ENCODE data around the gene MARCHF10. TPM values are rescaled to one million over a fixed set of nuclear protein-coding genes. Genes with fewer than 3 reads are reported as not detected.

Gene MARCHF10
- total and polyA plus RNA-seq, 9 of the 15 experiments (the other 6 are each of a cell fraction or from before 2014, with no cell fraction given), result not detected

DNA sequence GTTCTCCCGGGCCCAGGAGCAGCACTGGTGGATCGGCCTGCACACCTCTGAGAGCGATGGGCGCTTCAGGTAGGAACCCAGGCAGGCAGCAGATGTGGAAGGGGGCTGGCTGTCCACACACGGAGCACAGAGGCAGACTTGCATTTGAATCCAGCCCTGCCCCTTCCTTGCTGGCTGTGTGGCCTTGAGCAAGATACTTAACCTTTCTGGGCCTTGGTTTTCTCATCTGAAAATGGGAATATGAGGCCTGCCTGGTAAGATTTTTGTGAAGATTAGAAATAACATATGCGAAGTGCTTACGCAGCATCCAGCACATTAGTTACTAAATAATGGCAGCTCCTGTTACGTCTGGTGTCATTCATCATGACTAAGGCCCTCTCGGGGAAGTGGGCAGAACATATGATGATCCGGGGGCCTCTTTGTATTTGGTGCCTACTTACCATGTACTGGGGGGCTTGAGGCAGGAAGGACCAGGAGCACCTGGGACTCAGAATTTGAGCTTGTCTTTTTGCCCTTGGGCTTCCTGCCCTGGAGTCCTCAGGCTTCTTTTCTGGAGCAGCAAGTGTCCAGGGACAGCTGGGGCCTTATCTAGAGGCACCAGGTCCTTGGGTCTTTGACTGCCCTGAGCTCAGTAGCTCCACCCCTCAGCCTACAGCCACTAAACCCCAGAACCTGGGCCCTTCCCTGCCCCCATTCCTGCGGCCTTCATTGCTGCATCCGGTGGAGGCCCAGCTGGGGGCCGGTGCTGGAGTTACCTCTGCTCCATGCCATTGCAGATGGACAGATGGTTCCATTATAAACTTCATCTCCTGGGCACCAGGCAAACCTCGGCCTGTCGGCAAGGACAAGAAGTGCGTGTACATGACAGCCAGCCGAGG is 126.8 kb downstream of the MARCHF10 start (continued):
- TF ChIP-seq GATAD2B (IDR thresholded peaks at IDR 0.05; ENCODE audit: borderline replicate concordance), result peak; percentile 70; the same call in 1 of the 2 replicates
- peak; percentile 58 for TF ChIP-seq CHD2 (IDR thresholded peaks at IDR 0.05; ENCODE audit: low read depth, low read length)
- no peak for TF ChIP-seq ZNF512 (tag; IDR thresholded peaks at IDR 0.05)
- no peak; a peak in 1 of 4 replicates for TF ChIP-seq TBL1XR1 (IDR thresholded peaks at IDR 0.05; ENCODE audit: low read length in 2 of 2)
- no peak for TF ChIP-seq YBX1 (IDR thresholded peaks at IDR 0.05)
- peak; percentile 50; the same call in 1 of the 2 replicates for TF ChIP-seq MTA1 (IDR thresholded peaks at IDR 0.05; ENCODE audit: borderline replicate concordance)
- TF ChIP-seq ZNF766 (CRISPR knock-in tag; conservative IDR thresholded peaks at IDR 0.05), result peak; percentile 69; the same call in 1 of the 2 replicates
- peak; percentile 81; the same call in 1 of the 2 replicates for TF ChIP-seq ZNF175 (CRISPR knock-in tag; IDR thresholded peaks at IDR 0.05; ENCODE audit: low read depth)
- peak; percentile 96 for TF ChIP-seq DPF2 (IDR thresholded peaks at IDR 0.05)
- peak; percentile 92 for TF ChIP-seq TAL1 (IDR thresholded peaks at IDR 0.05)
- no peak for TF ChIP-seq NELFE (IDR thresholded peaks at IDR 0.05; ENCODE audit: insufficient read depth, insufficient read length)
- TF ChIP-seq, protein P1, sequence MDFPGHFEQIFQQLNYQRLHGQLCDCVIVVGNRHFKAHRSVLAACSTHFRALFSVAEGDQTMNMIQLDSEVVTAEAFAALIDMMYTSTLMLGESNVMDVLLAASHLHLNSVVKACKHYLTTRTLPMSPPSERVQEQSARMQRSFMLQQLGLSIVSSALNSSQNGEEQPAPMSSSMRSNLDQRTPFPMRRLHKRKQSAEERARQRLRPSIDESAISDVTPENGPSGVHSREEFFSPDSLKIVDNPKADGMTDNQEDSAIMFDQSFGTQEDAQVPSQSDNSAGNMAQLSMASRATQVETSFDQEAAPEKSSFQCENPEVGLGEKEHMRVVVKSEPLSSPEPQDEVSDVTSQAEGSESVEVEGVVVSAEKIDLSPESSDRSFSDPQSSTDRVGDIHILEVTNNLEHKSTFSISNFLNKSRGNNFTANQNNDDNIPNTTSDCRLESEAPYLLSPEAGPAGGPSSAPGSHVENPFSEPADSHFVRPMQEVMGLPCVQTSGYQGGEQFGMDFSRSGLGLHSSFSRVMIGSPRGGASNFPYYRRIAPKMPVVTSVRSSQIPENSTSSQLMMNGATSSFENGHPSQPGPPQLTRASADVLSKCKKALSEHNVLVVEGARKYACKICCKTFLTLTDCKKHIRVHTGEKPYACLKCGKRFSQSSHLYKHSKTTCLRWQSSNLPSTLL (IDR thresholded peaks at IDR 0.05), result no peak
- no peak for TF ChIP-seq MCM5 (IDR thresholded peaks at IDR 0.05; ENCODE audit: low read depth)
- TF ChIP-seq TBP (optimal IDR thresholded peaks at IDR 0.05; ENCODE audit: low read depth, low read length), result peak; percentile 72
- TF ChIP-seq POLR2AphosphoS5 (IDR thresholded peaks at IDR 0.05; ENCODE audit: control insufficient read depth, insufficient read depth, low read depth, low read length), result peak; percentile 88
- peak; percentile 92 for TF ChIP-seq LEF1 (IDR thresholded peaks at IDR 0.05)
- peak; percentile 61; the same call in 1 of the 2 replicates for TF ChIP-seq MBD2 (IDR thresholded peaks at IDR 0.05; ENCODE audit: borderline replicate concordance, low read depth)
- TF ChIP-seq, protein P2, sequence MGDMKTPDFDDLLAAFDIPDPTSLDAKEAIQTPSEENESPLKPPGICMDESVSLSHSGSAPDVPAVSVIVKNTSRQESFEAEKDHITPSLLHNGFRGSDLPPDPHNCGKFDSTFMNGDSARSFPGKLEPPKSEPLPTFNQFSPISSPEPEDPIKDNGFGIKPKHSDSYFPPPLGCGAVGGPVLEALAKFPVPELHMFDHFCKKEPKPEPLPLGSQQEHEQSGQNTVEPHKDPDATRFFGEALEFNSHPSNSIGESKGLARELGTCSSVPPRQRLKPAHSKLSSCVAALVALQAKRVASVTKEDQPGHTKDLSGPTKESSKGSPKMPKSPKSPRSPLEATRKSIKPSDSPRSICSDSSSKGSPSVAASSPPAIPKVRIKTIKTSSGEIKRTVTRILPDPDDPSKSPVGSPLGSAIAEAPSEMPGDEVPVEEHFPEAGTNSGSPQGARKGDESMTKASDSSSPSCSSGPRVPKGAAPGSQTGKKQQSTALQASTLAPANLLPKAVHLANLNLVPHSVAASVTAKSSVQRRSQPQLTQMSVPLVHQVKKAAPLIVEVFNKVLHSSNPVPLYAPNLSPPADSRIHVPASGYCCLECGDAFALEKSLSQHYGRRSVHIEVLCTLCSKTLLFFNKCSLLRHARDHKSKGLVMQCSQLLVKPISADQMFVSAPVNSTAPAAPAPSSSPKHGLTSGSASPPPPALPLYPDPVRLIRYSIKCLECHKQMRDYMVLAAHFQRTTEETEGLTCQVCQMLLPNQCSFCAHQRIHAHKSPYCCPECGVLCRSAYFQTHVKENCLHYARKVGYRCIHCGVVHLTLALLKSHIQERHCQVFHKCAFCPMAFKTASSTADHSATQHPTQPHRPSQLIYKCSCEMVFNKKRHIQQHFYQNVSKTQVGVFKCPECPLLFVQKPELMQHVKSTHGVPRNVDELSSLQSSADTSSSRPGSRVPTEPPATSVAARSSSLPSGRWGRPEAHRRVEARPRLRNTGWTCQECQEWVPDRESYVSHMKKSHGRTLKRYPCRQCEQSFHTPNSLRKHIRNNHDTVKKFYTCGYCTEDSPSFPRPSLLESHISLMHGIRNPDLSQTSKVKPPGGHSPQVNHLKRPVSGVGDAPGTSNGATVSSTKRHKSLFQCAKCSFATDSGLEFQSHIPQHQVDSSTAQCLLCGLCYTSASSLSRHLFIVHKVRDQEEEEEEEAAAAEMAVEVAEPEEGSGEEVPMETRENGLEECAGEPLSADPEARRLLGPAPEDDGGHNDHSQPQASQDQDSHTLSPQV (IDR thresholded peaks at IDR 0.05), result peak; percentile 77
- peak; percentile 82 for TF ChIP-seq PML (IDR thresholded peaks at IDR 0.05; ENCODE audit: low read length)
- TF ChIP-seq XRCC3 (IDR thresholded peaks at IDR 0.05), result no peak

Measured in K562 (cell line).